GM18868 (cell line): ENCODE measurements around the gene RPIA.
"Not testable (repeated sequence)": the region's sequence is repeated elsewhere in the genome, so short reads cannot be mapped to it uniquely, and the experiment has no call there.

Experiments used
- ATAC-seq: cut with Tn5 transposase; IDR thresholded peaks from one replicate; pipeline ENCODE4 v1.9.1; 2021; ENCODE audit warnings: mild to moderate bottlenecking, moderate library complexity; ENCODE audit not compliant: unreplicated experiment

The RPIA gene

GRCh38 chr2:88765154-88765888 lies 73.8 kb downstream of the RPIA start:
- peak; percentile 79 for ATAC-seq

- ATAC-seq = not testable (repeated sequence)
Observed at GRCh38 chr2:88765889-88766481, 74.5 kb downstream of the RPIA start.

GRCh38 chr2:88770016-88770415 lies 78.5 kb downstream of the RPIA start:
- no peak for ATAC-seq

GRCh38 chr2:88773233-88774028 lies 82.0 kb downstream of the RPIA start:
- ATAC-seq = not testable (repeated sequence)

GRCh38 chr2:88789213-88789612 lies 97.7 kb downstream of the RPIA start:
- not testable (repeated sequence) for ATAC-seq

- ATAC-seq = not testable (repeated sequence)
Observed at GRCh38 chr2:88795932-88796331, 104.5 kb downstream of the RPIA start.

GRCh38 chr2:88796523-88796922 lies 105.0 kb downstream of the RPIA start:
- ATAC-seq = not testable (repeated sequence)

GRCh38 chr2:88797164-88797563 lies 105.7 kb downstream of the RPIA start:
- not testable (repeated sequence) for ATAC-seq
